Embryonic facial prominence (tissue), 1 donor: ENCODE data around the gene PAQR3.
A peak's percentile ranks its signal among the peaks of the same experiment; 100 is the strongest.
"Not testable (repeated sequence)": the region's sequence is repeated elsewhere in the genome, so short reads cannot be mapped to it uniquely, and the experiment has no call there.

Source experiments
- DNase-seq: peaks from one replicate; pipeline ENCODE4 v3.0.0-alpha.2; 2016; ENCODE audit errors: extremely low spot score

The PAQR3 gene

GRCh38 chr4:78926826-78927225 is 12.4 kb downstream of the PAQR3 start:
- DNase-seq: no peak

DNA sequence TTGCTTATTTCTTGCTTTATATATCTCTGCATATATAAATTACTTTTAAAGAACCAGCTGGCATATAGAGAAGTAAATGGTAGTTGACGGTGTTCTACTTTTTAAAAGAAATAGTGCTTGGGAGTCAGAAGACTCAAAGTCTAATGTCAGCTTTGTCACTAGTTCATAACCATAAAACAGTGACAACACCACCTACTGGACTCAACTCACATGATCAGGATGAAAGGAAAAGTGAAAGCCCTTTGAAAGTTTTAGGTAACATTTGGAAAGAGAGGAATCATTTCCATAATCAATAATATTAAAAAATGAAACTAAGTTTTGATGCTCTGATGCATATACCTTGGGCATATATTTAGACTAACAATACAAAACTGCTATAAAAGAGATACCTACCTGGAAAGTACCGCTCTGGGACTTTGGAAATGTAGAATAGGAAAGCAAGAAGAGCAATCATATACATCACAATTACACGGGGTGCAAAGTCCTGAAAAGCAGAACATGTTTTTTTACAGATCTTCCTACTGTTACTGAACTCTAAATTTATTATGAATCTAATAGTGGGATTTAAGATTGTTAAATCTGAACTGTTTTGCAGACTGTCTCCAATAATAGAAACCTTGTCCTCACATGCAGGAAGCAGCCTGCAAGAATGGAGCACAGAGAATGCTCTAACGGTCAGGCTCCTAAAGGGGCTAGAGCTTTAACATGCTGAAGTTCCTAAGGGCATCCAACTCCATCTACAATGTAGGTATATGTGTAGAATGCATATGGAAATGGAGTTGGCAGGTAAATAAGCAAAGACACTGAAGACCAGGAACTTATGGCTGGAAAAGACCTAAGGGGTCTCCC is 15.6 kb downstream of the PAQR3 start:
- no peak for DNase-seq

DNA sequence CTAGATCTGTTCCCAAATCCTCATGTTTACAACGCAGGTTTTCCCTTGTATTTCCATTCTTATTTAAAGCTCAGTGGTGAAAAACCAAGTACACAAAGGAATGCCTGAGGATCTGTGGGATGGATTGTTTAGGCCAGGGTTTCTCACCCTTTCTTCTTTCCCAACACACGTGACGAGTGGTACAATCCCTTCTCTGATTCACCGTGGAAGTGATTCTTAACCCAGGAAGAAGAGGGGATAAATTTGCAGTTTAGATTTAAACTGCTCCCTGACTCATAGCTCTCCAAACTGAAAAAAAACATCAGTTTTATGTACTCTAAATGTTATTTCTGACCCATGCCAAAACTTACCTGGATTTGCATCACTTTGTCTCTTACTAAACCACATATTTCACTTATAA is 17.0 kb downstream of the PAQR3 start:
- no peak for DNase-seq

- no peak for DNase-seq
These were observed 28.6 kb downstream of the PAQR3 start for GRCh38 chr4:78910612-78911011.

DNA sequence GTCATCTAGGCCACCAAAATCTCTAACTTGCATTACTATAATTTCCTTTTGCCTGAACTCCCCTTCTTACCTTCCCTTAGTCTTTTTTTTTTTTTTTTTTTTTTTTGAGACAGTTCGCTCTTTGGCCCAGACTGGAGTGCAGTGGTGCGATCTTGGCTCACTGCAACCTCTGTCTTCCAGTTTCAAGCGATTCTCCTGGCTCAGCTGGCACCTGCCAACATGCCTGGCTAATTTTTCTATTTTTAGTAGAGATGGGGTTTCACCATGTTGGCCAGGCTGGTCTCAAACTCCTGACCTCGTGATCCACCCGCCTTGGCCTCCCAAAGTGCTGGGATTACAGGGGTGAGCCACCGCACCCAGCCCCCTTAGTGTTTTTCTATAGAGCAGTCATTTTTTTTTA is 30.3 kb downstream of the PAQR3 start:
- not testable (repeated sequence) for DNase-seq

DNA sequence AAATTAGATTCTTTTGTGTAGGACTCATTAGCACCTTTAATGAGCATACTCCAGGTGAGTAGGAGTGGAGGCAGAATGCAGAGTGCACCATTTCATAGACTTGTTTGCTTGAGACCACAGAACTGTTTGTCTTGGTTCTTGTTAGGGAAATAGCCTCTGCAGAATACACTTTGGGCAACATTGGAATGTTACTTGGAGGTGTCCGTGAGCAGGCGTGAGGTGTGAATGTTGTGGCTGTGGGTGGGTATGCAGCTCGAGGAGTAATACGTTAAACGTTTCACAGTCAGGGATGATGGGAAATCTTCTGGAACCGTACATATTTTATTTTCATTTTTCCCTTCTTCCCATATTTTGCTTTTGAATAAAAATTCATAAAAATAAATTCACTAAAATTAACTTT is 31.6 kb downstream of the PAQR3 start:
- DNase-seq: no peak

- DNase-seq: no peak
These were observed 35.1 kb downstream of the PAQR3 start for GRCh38 chr4:78904143-78904542.

DNA sequence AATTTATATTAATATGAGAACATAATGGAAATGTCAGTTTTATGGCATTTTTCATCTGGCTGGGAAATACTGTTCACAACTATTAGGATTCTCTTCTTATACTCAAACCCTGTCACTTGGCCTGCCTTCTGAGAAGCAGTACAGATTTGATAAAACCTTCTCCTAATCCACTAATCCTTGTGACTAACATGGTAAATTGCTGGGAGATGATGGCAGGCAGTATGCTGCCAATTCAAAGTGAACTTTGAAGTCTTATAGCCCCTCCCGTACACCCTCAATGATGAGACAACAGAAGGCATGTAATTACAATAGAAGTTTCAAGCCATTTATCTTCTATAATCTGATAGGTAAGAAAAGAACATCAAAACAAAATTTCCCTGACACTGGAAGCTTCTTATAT is 36.9 kb downstream of the PAQR3 start:
- no peak for DNase-seq

DNA sequence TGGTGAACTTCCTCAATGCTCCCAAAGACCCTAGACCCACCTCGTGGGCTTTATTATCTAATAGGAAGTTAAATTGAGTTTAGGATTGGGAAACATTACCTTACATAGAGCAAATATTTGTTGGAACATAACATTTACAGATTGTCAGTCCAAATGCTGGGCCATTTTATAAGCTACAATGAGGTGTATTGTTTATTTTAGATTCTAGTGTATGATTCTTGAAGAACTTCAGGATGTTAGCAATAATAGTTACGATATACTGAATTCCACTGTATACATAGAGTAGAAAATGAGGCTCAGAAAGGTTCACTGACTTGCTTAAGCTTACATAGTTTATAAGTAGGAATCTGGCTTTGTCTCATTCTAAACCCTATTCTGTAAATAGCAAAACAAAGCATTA is 37.4 kb downstream of the PAQR3 start:
- no peak for DNase-seq

DNA sequence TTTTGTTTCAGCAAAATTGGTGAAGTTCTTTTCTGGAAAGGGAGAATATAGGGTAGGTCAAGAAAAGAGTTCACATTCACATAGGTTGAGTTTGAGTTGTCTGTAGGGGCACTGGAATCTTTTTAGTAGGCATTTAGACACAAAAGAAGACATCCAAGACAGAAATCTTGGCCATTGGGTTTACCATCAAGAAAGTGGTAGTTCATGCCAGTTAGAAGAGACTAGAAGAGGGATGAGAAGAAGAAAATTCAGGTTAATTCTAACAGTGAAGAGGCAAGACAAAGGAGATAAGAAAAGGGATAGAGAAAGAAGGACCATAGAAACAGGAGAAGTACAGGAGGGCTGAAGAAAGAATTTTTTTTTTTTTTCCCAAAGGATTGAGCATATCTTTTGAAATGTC is 39.9 kb downstream of the PAQR3 start:
- no peak for DNase-seq

DNA sequence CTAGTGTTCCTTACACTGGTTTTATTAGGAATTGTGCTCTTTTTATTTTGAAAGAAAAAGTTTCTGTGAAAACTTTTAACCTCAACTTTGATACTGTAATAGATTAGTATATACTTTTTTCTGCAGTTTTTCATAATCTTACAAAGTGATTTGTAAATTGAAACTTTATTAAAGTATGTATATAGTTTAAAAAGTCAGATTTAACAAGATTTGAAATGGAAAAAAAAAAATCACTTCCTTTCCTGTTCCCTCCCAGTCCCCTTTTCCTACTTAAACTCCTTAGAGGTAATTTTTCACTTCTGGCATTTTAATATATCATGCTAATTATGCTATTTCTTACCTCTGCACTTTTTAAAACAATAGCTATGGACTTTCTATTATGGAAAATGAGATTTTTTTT is 49.3 kb downstream of the PAQR3 start:
- DNase-seq: no peak

GRCh38 chr4:78885598-78885997 is 53.6 kb downstream of the PAQR3 start:
- DNase-seq: no peak

DNA sequence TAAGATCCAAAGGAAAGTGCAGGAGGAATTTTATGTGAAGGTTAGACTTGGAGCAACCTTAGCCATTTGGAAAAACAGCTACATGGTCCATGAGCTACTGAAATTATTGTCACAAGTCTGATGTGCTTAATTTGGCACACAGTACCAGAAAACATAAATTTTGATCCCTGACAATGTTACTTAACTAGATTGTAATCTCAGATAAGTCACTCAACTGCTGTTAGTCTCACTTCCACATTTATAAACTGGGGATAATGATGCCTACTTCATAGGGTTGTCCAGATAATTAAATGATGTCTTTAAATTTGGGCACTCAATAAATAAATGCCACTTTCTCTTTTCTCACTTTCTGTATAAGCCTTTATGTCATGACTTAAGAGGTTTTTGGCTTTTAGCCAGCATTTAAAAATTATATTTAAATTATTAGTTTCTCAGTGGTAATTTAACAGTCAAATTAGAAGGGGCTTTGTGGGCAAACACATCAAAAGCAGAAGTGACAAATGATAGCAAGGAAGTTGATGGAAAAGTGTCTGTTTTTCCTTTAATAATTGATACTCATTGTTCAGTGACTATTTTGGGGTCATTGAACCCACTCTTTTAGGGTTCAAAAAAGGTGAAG is 58.3 kb downstream of the PAQR3 start:
- DNase-seq: no peak

GRCh38 chr4:78878031-78878430 is 61.2 kb downstream of the PAQR3 start:
- no peak for DNase-seq

DNA sequence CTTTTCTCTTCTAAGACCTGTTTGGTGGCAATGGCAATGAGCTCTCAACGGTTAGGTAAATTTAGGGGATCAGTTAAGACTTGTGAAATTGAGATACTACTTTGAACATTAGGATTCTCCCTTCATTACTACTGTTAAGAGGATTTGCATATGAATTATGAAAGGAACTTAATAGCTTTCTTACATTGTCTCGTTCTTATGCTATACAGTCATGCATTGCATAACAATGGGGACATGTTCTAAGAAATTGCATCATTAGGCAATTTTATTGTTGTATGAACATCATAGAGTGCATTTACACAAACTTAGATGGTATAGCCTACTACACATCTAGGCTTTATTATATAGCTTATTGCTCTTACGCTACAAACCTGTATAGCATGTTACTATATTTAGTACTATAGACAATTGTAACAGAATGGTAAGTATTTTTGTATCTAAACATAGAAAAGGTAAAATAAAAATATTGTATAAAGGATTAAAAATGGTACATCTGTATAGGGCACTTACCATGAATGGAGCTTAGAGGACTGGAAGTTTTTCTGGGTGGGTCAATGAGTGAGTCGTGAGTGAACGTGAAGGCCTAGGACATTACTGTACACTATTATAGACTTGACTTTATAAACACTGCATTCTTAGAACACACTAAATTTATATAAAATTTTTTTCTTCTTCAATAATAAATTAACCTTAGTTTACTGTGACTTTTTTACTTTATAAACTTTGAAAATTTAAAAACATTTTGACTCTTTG is 62.5 kb downstream of the PAQR3 start:
- no peak for DNase-seq

GRCh38 chr4:78870056-78870455 is 69.2 kb downstream of the PAQR3 start:
- no peak for DNase-seq

DNA sequence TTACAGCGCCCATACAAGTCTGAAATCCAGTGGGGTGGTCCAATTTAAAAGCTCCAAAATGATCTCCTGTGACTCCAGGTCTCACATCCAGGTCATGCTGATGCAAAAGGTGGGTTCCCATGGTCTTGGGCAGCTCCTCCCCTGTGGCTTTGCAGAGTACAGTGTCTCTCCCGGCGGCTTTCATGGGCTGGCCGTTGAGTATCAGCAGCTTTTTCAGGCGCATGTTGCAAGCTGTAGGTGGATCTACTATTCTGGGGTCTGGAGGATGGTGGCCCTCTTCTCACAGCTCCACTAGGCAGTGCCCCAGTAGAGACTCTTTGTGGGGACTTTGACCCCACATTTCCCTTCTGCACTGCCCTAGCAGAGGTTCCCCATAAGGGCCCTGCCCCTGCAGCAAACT is 70.5 kb downstream of the PAQR3 start:
- DNase-seq: not testable (repeated sequence)

DNA sequence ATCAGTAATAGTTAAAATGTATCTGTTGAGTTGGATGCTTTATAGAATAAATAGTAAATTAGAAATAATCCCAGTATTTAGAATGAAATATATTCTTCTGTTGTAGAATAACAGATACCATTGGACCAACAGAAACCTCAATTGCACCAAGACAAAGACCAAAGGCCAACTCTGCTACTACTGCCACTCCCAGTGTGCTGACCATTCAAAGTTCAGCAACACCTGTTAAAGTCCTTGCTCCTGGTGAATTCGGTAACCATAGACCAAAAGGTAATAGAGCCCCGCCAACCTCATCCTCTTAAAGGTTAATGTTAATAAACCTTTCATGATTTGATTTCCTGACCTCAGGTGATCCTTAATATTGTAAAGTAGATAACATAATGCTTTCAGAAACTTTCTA is 73.8 kb downstream of the PAQR3 start:
- DNase-seq: no peak

- DNase-seq: peak; percentile 59
These were observed 74.7 kb downstream of the PAQR3 start for GRCh38 chr4:78864405-78865024.

- no peak for DNase-seq
These were observed 75.2 kb downstream of the PAQR3 start for GRCh38 chr4:78863991-78864390.

DNA sequence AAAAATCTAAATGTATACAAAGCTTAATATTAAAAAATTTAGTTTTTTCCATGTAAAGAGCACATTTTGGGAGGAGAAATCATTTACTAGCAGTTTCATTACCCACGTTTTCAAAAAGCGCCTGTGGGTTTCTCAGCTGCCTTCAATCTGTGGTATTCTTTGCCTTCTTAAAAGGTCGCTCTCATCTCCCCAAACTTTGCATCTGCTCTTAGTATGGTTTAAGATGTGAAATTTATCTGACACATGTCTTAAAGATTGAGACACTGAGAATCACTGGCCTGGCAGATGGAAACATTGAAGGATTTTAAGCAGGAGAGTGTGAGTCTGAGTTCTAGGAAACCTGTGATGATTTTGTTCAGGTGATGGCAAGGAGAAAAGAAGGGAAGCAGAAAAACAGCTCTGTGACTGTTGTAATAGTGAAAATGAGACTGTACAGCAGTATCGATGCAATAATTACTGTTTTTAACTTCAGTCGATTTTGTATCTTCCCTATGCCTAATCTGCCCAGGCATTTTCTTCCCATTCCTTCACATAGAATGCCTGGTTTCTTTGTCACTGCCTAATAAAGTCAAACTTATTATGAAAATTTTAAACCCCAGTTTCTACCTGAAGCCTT is 75.9 kb downstream of the PAQR3 start:
- DNase-seq: no peak

- no peak for DNase-seq
These were observed 76.9 kb downstream of the PAQR3 start for GRCh38 chr4:78862314-78862737.
